HepG2 (cell line): ENCODE results near the gene TRPC4. TPM values are rescaled to one million over a fixed set of nuclear protein-coding genes. Genes with fewer than 3 reads are reported as not detected.

Experiments used
- ATAC-seq: fragments of 200-7000 bp; cut with Tn5 transposase; 3 replicates; pipeline ENCODE4 v1.9.1; 2020; ENCODE audit warnings: mild to moderate bottlenecking, moderate library complexity
- BruUV-seq: library from RNA; stranded (reverse); fragments of 400-500 nt; replicated peaks from 2 replicates; lab custom pipeline; 2021; lab: Mats Ljungman, UMichigan
- CTCF ChIA-PET: fragments of 300-600 bp; formaldehyde crosslinking; extraction: SDS; loops from one replicate; lab custom pipeline; 2021; ENCODE audit warnings: low total read pairs, inconsistent platforms, low intra/inter-chr PET ratio; lab: Yijun Ruan, JAX
- POLR2A ChIA-PET: fragments of 350-600 bp; sonication (Branson Sonifier 250); formaldehyde crosslinking; loops from one replicate; lab custom pipeline; 2020; ENCODE audit warnings: antibody characterized with exemption, inconsistent platforms; lab: Yijun Ruan, JAX
- DNase-seq: peaks from one replicate; pipeline ENCODE4 v3.0.0-alpha.2; 2015; ENCODE audit warnings: low spot score
- FAIRE-seq: peaks from 3 replicates; lab custom pipeline; 2011; peaks lifted over from hg19 to GRCh38; lab: Jason Lieb, UNC
- H2AFZ ChIP-seq: one replicate; pipeline ENCODE4 v1.6.1; 2011; ENCODE audit warnings: low read length, inconsistent platforms
- H3K27ac ChIP-seq: fragments of 300-600 bp; 3 replicates; pipeline ENCODE4 v1.8.0; 2011; ENCODE audit warnings: mixed run types, mild to moderate bottlenecking, mixed read lengths, low read length, inconsistent platforms; ENCODE audit not compliant: insufficient read depth; ENCODE audit errors: extremely low read length
- H3K27me3 ChIP-seq, 2 experiments: fragments of 200-600 bp in 1 of 2; 2 replicates in 1 of 2; 3 replicates in 1 of 2; pipeline versions ENCODE4 v1.6.0 to v1.8.0; 2011; ENCODE audit warnings: low read length in 2 of 2, mild to moderate bottlenecking in 2 of 2, moderate library complexity in 2 of 2, inconsistent platforms in 1 of 2; ENCODE audit not compliant: insufficient read depth in 2 of 2, control insufficient read depth in 1 of 2
- H3K36me3 ChIP-seq, 2 experiments: fragments of 200-600 bp in 1 of 2; replicated peaks in 1 of 2; 2 replicates in 1 of 2; 3 replicates in 1 of 2; pipeline versions ENCODE4 v1.5.1 to v1.8.0; 2011; ENCODE audit warnings: low read length in 2 of 2, inconsistent platforms in 1 of 2; ENCODE audit not compliant: insufficient read depth in 2 of 2, control insufficient read depth in 1 of 2
- H3K4me1 ChIP-seq: 2 replicates; pipeline ENCODE4 v1.5.1; 2012; ENCODE audit warnings: low read length, inconsistent platforms; ENCODE audit not compliant: insufficient read depth
- H3K4me2 ChIP-seq: 2 replicates; pipeline ENCODE4 v1.6.0; 2011; ENCODE audit warnings: low read depth, low read length, inconsistent platforms
- H3K4me3 ChIP-seq, 3 experiments: fragments of 200-600 bp in 1 of 3; sonication (generic), shearing (Covaris generic) in 1 of 3; replicated peaks in 1 of 3; 2 replicates each; pipeline ENCODE4 v1.5.1; 2011 to 2016; ENCODE audit warnings: low read length in 3 of 3, inconsistent platforms in 2 of 3, low read depth in 2 of 3, mild to moderate bottlenecking in 2 of 3, control low read depth in 1 of 3, mixed read lengths in 1 of 3; ENCODE audit not compliant: insufficient read depth in 1 of 3
- H3K79me2 ChIP-seq: one replicate; pipeline ENCODE4 v1.6.1; 2011; ENCODE audit warnings: low read length, inconsistent platforms; ENCODE audit not compliant: insufficient read depth
- H3K9ac ChIP-seq: 2 replicates; pipeline ENCODE4 v1.6.0; 2011; ENCODE audit warnings: mild to moderate bottlenecking, low read depth, low read length, inconsistent platforms; ENCODE audit not compliant: insufficient read depth
- H3K9me3 ChIP-seq: 2 replicates; pipeline ENCODE4 v1.5.1; 2012; ENCODE audit warnings: mild to moderate bottlenecking, low read length
- H4K20me1 ChIP-seq: 2 replicates; pipeline ENCODE4 v1.6.0; 2011; ENCODE audit warnings: inconsistent platforms, mild to moderate bottlenecking, low read length, moderate library complexity; ENCODE audit not compliant: insufficient read depth
- ADNP ChIP-seq: sonication (generic); formaldehyde crosslinking; IDR thresholded peaks from 2 replicates; pipeline ENCODE4 v1.4.0; 2020; ENCODE audit warnings: missing genetic modification reagents
- ATRX ChIP-seq: sonication (generic); formaldehyde crosslinking; IDR thresholded peaks from 2 replicates; pipeline ENCODE4 v1.4.0; 2020; ENCODE audit warnings: missing genetic modification reagents, borderline replicate concordance
- IRF2 ChIP-seq: IDR thresholded peaks from 2 replicates; pipeline ENCODE4 v1.6.1; 2018; ENCODE audit warnings: missing genetic modification reagents, missing compliant biosample characterization
- KLF9 ChIP-seq: IDR thresholded peaks from 2 replicates; pipeline ENCODE4 v1.6.1; 2016; ENCODE audit warnings: low read depth
- ZNF552 ChIP-seq: sonication (generic); formaldehyde crosslinking; IDR thresholded peaks from 2 replicates; pipeline ENCODE4 v1.9.0; 2022; ENCODE audit warnings: missing genetic modification reagents, mild to moderate bottlenecking, borderline replicate concordance
- ZNF614 ChIP-seq: IDR thresholded peaks from 2 replicates; pipeline ENCODE4 v1.6.1; 2018; ENCODE audit warnings: missing biosample characterization, missing genetic modification reagents, inconsistent platforms, borderline replicate concordance
- ZNF672 ChIP-seq: sonication (generic); formaldehyde crosslinking; IDR thresholded peaks from 2 replicates; pipeline ENCODE4 v1.8.1; 2022; ENCODE audit warnings: missing genetic modification reagents
- WGBS: methylation state at CpG from one replicate; pipeline ENCODE4 v1.1.6; 2017; ENCODE audit warnings: low lambda C conversion rate; 5-methylcytosine and 5-hydroxymethylcytosine counted together
- in situ Hi-C: cut with HindIII; loops from 2 replicates; pipeline ENCODE4 v1.10.0; 2017; ENCODE audit warnings: low pct_unique_long_range_greater_than_20kb; ENCODE audit not compliant: extremely low pct_ligation_motif_present
- intact Hi-C: fragments of 100-400 bp; cut with micrococcal nuclease; formaldehyde crosslinking; loops from one replicate; pipeline ENCODE4 v1.10.0; 2022; ENCODE audit not compliant: unreplicated experiment
- polyA plus RNA-seq, 8 experiments: library from polyadenylated mRNA; depleted of rRNA in 3 of 8; stranded (reverse) in 7 of 8; unstranded in 1 of 8; fragments of >200 nt; fragmentation: Illumina TruSeq in 4 of 8; extraction: Trizol in 4 of 8; gene quantifications; 2 replicates each; pipeline versions ENCODE4 v1.2.1 to v1.2.3, GENCODE V29; 2011 to 2016; ENCODE audit warnings: low read depth in 4 of 8, missing spikeins in 1 of 8, mixed read lengths in 1 of 8; ENCODE audit not compliant: insufficient read depth in 1 of 8
- total RNA-seq, 5 experiments: library from RNA; depleted of rRNA; stranded (reverse); fragments of >200 nt; fragmentation: Illumina TruSeq; extraction: Trizol; gene quantifications; 2 replicates each; pipeline ENCODE4 v1.2.3, GENCODE V29; 2016; ENCODE audit warnings: low read depth in 1 of 5
- TF ChIP-seq, protein P1 (sequence below): sonication (generic); formaldehyde crosslinking; IDR thresholded peaks from 2 replicates; pipeline ENCODE4 v1.5.1; 2020; ENCODE audit warnings: mild to moderate bottlenecking, missing genetic modification reagents, moderate library complexity
- TF ChIP-seq, protein P2 (sequence below): sonication (generic); formaldehyde crosslinking; IDR thresholded peaks from 2 replicates; pipeline ENCODE4 v1.5.0; 2020; ENCODE audit warnings: missing genetic modification reagents
- TF ChIP-seq, protein P3 (sequence below): sonication (generic); formaldehyde crosslinking; IDR thresholded peaks from 2 replicates; pipeline ENCODE4 v1.4.0; 2020; ENCODE audit warnings: missing genetic modification reagents, mild to moderate bottlenecking, borderline replicate concordance

Gene TRPC4
- total and polyA plus RNA-seq, 2 of the 13 experiments (the other 11 are each of a cell fraction or from before 2014, with no cell fraction given), result not detected

DNA sequence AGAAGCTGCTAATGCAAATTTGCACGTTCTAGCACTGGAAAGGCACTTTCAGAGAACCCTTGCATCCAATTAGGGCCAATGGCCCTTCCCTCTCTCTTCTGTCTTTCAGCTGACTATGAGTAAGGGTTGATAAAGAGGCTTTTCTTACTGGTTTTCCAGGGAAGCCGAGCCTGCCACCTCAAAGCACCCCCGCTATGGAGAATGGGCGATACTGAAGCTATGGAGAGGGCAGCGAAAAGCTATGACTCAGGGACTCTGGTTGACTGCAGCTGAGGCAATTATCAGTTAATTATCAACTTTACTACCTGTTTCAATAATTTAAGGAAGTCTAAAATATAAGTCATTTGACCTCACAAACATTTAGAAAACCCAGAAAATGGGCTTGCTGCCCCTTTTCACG, 115.8 kb downstream of the TRPC4 start:
- ChIA-PET CTCF (no interaction called here), POLR2A (no interaction called here)
- no peak overlapping the region for H3K27ac ChIP-seq
- no peak overlapping the region for H3K9ac ChIP-seq
- H4K20me1 ChIP-seq, result no peaks in the 10 kb centered on the region
- H3K9me3 ChIP-seq, result no peaks in the 10 kb centered on the region
- WGBS, result under 1% methylated on average over 4 of the region's 6 CpGs
- ATAC-seq (no peak), FAIRE-seq (no peak), DNase-seq (no peak)
- intact Hi-C loops, result no loop called here
- H3K4me2 ChIP-seq, result no peak overlapping the region
- H3K36me3 ChIP-seq, result no peaks in the 10 kb centered on the region
- H3K27me3 ChIP-seq, result no peaks in the 10 kb centered on the region
- no peak overlapping the region for H2AFZ ChIP-seq
- H3K79me2 ChIP-seq, result no peaks in the 10 kb centered on the region
- no peaks in the 10 kb centered on the region for H3K4me1 ChIP-seq
- TF ChIP-seq ATRX (CRISPR knock-in tag), result no peak
- TF ChIP-seq IRF2 (CRISPR knock-in tag), result no peak
- TF ChIP-seq ADNP (CRISPR knock-in tag), result no peak
- no peak for TF ChIP-seq ZNF614 (CRISPR knock-in tag)
- TF ChIP-seq, protein P1, sequence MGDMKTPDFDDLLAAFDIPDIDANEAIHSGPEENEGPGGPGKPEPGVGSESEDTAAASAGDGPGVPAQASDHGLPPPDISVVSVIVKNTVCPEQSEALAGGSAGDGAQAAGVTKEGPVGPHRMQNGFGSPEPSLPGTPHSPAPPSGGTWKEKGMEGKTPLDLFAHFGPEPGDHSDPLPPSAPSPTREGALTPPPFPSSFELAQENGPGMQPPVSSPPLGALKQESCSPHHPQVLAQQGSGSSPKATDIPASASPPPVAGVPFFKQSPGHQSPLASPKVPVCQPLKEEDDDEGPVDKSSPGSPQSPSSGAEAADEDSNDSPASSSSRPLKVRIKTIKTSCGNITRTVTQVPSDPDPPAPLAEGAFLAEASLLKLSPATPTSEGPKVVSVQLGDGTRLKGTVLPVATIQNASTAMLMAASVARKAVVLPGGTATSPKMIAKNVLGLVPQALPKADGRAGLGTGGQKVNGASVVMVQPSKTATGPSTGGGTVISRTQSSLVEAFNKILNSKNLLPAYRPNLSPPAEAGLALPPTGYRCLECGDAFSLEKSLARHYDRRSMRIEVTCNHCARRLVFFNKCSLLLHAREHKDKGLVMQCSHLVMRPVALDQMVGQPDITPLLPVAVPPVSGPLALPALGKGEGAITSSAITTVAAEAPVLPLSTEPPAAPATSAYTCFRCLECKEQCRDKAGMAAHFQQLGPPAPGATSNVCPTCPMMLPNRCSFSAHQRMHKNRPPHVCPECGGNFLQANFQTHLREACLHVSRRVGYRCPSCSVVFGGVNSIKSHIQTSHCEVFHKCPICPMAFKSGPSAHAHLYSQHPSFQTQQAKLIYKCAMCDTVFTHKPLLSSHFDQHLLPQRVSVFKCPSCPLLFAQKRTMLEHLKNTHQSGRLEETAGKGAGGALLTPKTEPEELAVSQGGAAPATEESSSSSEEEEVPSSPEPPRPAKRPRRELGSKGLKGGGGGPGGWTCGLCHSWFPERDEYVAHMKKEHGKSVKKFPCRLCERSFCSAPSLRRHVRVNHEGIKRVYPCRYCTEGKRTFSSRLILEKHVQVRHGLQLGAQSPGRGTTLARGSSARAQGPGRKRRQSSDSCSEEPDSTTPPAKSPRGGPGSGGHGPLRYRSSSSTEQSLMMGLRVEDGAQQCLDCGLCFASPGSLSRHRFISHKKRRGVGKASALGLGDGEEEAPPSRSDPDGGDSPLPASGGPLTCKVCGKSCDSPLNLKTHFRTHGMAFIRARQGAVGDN (CRISPR knock-in tag), result no peak
- TF ChIP-seq, protein P2, sequence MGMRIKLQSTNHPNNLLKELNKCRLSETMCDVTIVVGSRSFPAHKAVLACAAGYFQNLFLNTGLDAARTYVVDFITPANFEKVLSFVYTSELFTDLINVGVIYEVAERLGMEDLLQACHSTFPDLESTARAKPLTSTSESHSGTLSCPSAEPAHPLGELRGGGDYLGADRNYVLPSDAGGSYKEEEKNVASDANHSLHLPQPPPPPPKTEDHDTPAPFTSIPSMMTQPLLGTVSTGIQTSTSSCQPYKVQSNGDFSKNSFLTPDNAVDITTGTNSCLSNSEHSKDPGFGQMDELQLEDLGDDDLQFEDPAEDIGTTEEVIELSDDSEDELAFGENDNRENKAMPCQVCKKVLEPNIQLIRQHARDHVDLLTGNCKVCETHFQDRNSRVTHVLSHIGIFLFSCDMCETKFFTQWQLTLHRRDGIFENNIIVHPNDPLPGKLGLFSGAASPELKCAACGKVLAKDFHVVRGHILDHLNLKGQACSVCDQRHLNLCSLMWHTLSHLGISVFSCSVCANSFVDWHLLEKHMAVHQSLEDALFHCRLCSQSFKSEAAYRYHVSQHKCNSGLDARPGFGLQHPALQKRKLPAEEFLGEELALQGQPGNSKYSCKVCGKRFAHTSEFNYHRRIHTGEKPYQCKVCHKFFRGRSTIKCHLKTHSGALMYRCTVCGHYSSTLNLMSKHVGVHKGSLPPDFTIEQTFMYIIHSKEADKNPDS (CRISPR knock-in tag), result no peak
- no peak for TF ChIP-seq KLF9 (CRISPR knock-in tag)
- no peak for TF ChIP-seq ZNF552 (CRISPR knock-in tag)
- TF ChIP-seq, protein P3, sequence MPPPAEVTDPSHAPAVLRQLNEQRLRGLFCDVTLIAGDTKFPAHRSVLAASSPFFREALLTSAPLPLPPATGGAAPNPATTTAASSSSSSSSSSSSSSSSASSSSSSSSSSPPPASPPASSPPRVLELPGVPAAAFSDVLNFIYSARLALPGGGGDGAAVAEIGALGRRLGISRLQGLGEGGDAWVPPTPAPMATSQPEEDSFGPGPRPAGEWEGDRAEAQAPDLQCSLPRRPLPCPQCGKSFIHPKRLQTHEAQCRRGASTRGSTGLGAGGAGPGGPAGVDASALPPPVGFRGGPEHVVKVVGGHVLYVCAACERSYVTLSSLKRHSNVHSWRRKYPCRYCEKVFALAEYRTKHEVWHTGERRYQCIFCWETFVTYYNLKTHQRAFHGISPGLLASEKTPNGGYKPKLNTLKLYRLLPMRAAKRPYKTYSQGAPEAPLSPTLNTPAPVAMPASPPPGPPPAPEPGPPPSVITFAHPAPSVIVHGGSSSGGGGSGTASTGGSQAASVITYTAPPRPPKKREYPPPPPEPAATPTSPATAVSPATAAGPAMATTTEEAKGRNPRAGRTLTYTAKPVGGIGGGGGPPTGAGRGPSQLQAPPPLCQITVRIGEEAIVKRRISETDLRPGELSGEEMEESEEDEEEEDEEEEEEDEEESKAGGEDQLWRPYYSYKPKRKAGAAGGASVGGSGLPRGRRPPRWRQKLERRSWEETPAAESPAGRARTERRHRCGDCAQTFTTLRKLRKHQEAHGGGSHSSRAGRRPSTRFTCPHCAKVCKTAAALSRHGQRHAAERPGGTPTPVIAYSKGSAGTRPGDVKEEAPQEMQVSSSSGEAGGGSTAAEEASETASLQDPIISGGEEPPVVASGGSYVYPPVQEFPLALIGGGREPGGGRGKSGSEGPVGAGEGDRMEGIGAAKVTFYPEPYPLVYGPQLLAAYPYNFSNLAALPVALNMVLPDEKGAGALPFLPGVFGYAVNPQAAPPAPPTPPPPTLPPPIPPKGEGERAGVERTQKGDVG (CRISPR knock-in tag), result no peak
- TF ChIP-seq ZNF672 (CRISPR knock-in tag), result no peak
- TF ChIP-seq, all 625 proteins: peak for 0
- BruUV-seq, result no TSS peak
- in situ Hi-C loops, result loop anchor here (25.0 kb wide), 1 partner anchor 834 kb away; no protein-coding TSS in a partner anchor
- no peak overlapping the region for H3K4me3 ChIP-seq
